Hippocampal formation (tissue), 2 donors: ENCODE measurements around the gene NUBP1.
A peak's percentile ranks its signal among the peaks of the same experiment; 100 is the strongest.
"Not testable (repeated sequence)": the region's sequence is repeated elsewhere in the genome, so short reads cannot be mapped to it uniquely, and the experiment has no call there.

Experiments
- DNase-seq, 2 donors: peaks; one replicate each; lab custom pipeline; 2025; lab: John Stamatoyannopoulos, UW

Gene NUBP1

GRCh38 chr16:10751291-10751697 lies 7.7 kb downstream of the NUBP1 start:
- no peak for DNase-seq

- peak; percentile 31 to 34 for DNase-seq
Measured at GRCh38 chr16:10752843-10753523, 9.3 kb downstream of the NUBP1 start.

- no peak for DNase-seq
Measured at GRCh38 chr16:10753670-10754069, 10.0 kb downstream of the NUBP1 start.

GRCh38 chr16:10754941-10755340 lies 11.3 kb downstream of the NUBP1 start:
- no peak for DNase-seq

GRCh38 chr16:10756574-10756973 lies 12.9 kb downstream of the NUBP1 start:
- DNase-seq = no peak

GRCh38 chr16:10760858-10761257 lies 17.2 kb downstream of the NUBP1 start:
- no peak for DNase-seq

- DNase-seq = no peak
Measured at GRCh38 chr16:10761373-10761772, 17.7 kb downstream of the NUBP1 start.

- no peak for DNase-seq
Measured at GRCh38 chr16:10762336-10763016, 18.8 kb downstream of the NUBP1 start.

GRCh38 chr16:10763456-10763855 lies 19.8 kb downstream of the NUBP1 start:
- DNase-seq = no peak

GRCh38 chr16:10765772-10766171 lies 22.1 kb downstream of the NUBP1 start:
- no peak for DNase-seq

GRCh38 chr16:10767127-10767526 lies 23.5 kb downstream of the NUBP1 start:
- no peak for DNase-seq

- DNase-seq = no peak
Measured at GRCh38 chr16:10769381-10769780, 25.7 kb downstream of the NUBP1 start.

GRCh38 chr16:10770907-10771306 lies 27.3 kb downstream of the NUBP1 start:
- DNase-seq = no peak

GRCh38 chr16:10776280-10776679 lies 32.6 kb downstream of the NUBP1 start:
- DNase-seq = no peak

GRCh38 chr16:10776923-10777322 lies 33.3 kb downstream of the NUBP1 start:
- DNase-seq = not testable (repeated sequence)

- no peak for DNase-seq
Measured at GRCh38 chr16:10777356-10777755, 33.7 kb downstream of the NUBP1 start.

GRCh38 chr16:10779908-10780307 lies 36.3 kb downstream of the NUBP1 start:
- DNase-seq = not testable (repeated sequence)

GRCh38 chr16:10780628-10781027 lies 37.0 kb downstream of the NUBP1 start:
- DNase-seq = no peak

- DNase-seq = no peak
Measured at GRCh38 chr16:10782628-10783027, 39.0 kb downstream of the NUBP1 start.

GRCh38 chr16:10787304-10787703 lies 43.7 kb downstream of the NUBP1 start:
- DNase-seq = no peak

GRCh38 chr16:10788630-10789029 lies 45.0 kb downstream of the NUBP1 start:
- DNase-seq = not testable (repeated sequence)

- DNase-seq = no peak
Measured at GRCh38 chr16:10791048-10791447, 47.4 kb downstream of the NUBP1 start.

GRCh38 chr16:10799736-10800135 lies 56.1 kb downstream of the NUBP1 start:
- DNase-seq = no peak

- DNase-seq = no peak
Measured at GRCh38 chr16:10805334-10805733, 61.7 kb downstream of the NUBP1 start.
